HL-60/S4 (cell line): Measurements from ENCODE around the gene CAPZA2.

Experiments used
- in situ Hi-C: fragments of 300-500 bp; cut with MboI; formaldehyde crosslinking; loops from 2 replicates; pipeline ENCODE4 v1.14.3; 2022; ENCODE audit warnings: low sequenced_read_pairs

CAPZA2 gene

DNA sequence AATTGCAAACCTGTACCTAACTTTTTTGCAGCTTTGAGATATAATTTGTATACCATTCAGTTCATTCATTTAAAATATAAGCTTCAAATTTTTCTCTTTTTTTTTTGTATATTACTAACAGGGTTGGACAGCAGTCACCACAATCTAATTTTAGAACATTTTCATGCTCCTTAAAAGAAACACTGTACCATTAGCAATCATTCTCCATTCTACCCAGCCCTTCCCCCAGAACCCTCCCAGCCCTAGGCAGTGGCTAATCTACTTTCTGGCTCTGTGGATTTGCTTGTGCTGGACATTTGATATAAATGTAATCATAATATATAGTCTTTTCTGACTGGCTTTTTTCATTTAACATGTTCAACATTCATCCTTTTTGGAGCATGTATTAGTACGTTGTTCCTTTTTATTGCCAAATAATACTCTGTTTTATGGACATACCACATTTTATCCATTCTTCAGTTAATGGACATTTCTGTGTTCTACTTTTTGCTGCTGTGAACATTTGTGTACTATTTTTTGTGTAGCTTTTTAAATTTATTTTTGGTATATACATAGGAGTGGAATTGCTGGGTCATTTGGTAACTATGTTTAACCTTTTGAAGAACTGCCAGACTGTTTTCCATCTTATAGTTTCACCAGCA, 50.0 kb downstream of the CAPZA2 start:
- in situ Hi-C loops = no loop called here

DNA sequence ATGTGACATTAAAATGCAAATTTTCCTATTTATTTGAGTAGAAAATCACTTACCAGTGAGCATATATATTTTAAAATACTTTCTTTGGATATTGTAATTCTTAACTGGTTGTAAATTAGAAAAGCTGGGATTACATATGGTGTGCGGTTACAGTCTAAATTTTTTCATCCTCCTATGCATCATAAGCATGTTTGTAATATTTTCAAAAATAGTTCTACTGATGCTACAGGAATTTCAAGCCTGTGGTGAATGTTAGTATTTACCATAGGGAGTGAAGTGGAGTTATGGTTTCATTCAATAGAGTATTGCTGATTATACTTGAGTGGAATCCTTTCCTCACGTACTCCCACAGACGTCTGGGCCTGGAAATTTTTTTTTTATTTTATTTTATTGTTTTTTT, 56.3 kb downstream of the CAPZA2 start:
- in situ Hi-C loops = no loop called here

DNA sequence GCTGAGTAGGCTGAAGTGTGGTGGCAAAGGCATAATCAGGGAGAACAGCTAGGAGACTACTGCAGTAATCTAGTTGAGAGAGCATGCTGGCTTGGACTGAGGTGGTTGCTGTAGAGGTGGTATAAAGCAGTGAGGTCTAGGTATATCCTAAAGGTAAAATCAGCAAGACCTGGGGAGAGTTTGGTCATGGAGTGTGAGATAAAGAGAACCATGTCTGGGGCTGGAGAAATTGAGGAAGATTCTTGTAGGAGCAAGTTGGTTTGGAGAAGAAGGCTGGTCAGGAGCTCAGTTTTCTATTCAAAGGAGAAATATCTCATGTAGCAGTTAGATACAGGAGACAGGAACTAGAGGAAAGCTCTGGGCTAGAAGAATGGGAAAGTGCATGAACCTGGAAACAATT, 58.0 kb downstream of the CAPZA2 start:
- in situ Hi-C loops = no loop called here

DNA sequence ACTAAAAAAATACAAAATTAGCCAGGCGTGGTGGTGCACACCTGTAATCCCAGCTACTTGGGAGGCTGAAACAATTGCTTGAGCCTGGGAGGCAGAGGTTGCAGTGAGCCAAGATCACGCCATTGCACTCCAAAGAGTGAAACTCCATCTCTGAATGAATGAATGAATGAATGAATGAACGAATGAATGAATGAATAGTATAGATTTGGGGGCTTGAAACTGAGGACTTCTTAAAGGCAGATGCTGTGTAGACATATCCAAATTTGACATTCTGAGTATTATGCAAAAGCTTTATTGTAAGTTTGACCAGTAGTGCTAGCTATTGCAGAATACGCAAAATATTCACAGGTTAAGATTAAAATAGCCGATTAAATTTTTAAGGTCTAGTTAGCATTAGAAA, 60.2 kb downstream of the CAPZA2 start:
- in situ Hi-C loops = no loop called here

DNA sequence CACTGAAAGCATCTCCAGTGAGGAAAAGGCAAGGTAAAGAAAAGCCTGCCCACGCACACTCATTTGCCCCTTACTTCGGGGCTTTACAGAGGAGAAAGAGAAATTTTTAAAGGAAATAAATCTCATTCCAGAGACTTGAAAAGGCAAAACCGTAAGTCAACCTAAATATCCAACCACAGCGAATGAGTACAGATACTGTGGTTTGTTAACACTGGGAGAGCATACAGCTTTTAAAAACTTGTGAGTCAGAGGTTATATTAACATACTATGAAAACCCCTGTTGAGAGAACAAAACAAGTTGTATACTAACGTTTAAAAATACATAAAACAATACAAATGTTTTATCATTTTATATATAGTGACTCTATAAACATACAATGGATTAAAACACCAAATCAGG, 62.4 kb downstream of the CAPZA2 start:
- in situ Hi-C loops = loop anchor here (25.0 kb wide), 1 partner anchor 463 kb away; no protein-coding TSS in a partner anchor

DNA sequence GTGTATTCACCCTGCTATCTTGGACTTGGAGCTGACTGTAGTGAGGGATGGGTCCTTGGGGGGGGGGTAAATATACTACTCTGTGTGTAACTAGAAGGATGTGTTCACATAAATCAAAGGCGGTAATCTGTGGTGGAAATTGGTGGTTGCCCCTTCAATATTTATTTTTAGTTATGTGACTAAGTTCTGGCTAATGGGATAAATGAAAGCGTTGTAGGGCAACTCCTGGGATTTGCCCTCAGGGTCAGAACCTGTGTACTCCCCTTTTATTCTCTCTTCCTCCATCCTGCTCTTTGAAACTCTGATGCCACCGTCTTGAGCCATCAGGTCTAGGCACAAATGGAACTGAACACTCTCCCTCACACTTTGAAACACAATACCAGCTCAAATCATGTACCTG, 66.6 kb downstream of the CAPZA2 start:
- in situ Hi-C loops = loop anchor here (25.0 kb wide), 1 partner anchor 458 kb away; no protein-coding TSS in a partner anchor

DNA sequence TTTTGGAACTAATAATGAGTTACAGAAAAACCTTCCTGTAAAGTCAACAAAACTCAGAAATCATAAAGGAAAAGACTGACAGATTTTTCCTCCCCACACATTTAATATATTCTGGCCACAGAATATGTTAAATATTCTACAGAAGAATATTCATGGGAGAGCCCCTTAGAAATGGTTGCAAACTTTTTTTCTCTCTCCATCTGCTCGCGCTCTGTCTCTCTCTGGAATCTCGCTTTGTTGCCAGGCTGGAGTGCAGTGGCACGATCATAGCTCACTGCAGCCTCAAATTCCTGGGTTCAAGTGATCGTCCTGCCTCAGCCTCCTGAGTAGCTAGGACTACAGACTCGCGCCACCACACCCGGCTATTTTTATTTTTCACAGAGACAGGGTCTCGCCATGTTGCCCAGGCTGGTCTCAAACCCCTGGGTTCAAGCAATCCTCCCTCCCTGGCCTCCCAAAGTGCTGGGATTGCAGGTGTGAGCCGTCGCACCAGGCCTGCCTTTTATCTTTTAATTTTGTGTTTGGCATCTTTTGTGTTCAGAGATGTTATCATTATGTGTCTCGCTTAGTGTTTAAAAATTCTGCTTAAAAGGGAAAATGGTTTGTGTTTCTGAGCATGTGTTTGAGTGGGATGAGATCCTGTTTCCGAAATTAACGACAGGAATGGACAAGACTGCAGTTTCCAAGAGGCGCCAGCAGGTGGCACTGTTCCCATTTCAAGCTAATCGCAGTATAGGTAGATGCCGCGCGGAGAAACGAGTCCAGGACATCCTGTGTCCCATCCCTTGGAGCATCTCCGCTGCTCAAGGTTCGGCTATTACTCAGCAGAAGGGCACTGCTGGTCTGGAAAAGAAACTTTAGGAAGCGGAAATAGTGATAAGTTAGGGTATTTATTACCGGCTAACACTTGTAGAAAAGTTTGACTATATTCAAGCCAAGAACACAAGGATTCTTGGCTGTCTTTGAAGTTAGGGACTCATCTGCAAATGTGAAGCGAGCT, 67.8 kb downstream of the CAPZA2 start:
- in situ Hi-C loops = loop anchor here (25.0 kb wide), 1 partner anchor 457 kb away; no protein-coding TSS in a partner anchor

DNA sequence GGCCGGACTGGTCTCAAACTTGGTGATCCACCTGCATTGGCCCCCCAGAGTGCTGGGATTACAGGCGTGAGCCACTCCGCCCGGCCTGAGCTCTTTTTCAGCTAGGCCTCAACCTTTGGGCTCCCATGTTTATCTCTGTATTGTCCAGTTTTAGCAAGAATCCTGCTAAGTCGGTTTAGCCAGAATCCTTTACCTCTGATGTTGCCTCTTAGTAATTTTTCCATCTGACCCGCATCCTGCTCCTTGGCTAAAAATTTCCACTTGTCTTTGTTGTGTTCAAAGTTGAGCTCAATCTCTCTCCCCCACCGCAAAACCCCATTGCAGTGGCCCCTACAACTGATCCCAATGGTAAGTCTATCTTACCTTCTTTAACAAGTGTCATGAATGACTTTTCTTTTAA, 70.2 kb downstream of the CAPZA2 start:
- in situ Hi-C loops = loop anchor here (25.0 kb wide), 1 partner anchor 455 kb away; no protein-coding TSS in a partner anchor

DNA sequence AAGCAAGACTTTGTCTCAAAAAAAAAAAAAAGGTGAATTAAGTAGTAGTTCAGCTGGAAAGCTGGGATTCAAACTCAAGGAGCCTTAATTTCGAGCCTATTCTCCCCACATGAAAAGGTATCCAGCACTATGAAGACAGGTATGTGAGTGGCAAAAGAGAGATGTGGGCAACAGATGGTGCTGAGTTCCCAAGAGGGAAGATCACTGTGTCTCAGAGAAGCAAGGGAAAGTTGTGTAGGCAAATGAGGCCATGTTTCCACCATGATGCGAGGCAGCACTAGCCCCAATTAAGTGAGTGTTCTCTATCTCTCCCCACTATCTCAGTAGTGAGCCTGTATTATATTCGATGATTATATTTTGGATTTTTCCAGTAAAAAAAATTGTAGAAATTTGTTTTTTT, 71.1 kb downstream of the CAPZA2 start:
- in situ Hi-C loops = loop anchor here (25.0 kb wide), 1 partner anchor 454 kb away; no protein-coding TSS in a partner anchor

DNA sequence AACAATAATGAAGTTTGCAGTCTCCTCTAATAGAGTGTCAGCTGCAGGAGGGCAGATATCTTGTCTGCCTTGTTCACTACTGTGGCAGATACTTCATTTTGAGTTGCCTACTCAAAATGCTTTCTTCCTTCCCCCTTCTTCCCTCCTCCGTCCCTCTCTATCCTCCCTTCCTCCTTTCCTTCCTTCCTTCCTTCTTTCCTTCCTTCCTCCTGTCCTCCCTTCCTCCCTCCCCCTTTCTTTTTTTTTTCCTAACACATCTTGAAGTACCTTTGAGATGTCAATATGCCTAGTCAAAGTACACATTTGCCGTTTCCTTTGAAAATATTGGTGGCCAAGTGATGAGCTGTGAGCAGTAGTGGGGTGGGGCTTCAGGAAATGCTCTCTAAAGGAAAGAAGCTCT, 72.2 kb downstream of the CAPZA2 start:
- in situ Hi-C loops = loop anchor here (25.0 kb wide), 1 partner anchor 453 kb away; no protein-coding TSS in a partner anchor

DNA sequence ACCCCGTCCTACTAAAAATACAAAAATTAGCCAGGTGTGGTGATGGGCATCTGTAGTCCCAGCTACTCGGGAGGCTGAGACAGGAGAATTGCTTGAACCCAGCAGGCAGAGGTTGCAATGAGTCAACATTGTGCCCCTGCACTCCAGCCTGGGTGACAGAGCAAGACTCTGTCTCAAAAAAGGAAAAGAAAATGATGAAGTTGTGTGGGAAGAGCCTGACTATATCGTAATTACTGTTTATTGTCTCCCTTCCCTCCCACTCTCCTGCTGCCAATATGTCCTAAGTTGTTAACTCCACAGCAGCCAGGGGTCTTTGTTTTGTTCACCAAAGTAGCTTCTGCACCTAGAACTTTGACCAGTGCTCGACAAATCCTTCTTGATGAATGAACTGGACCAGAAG, 74.5 kb downstream of the CAPZA2 start:
- in situ Hi-C loops = loop anchor here (25.0 kb wide), 1 partner anchor 450 kb away; no protein-coding TSS in a partner anchor

DNA sequence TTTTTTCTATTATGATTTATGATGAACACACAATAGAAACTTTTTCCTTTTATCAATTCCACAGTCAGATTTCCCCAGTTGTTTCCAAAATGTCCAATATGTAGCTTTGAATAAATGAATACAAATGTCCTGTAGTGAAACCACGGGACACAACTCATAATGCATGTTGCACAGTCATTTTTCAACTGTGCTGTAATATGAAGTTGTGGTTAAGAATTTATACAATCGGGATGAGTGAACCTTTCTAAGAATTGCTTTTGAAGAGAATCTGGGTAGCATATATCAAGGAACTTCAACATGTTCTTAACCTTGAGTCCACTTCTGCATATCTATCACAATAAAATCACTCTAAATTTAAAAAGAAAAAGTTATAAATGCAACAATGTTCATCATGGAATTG, 76.3 kb downstream of the CAPZA2 start:
- in situ Hi-C loops = loop anchor here (25.0 kb wide), 1 partner anchor 449 kb away; no protein-coding TSS in a partner anchor

DNA sequence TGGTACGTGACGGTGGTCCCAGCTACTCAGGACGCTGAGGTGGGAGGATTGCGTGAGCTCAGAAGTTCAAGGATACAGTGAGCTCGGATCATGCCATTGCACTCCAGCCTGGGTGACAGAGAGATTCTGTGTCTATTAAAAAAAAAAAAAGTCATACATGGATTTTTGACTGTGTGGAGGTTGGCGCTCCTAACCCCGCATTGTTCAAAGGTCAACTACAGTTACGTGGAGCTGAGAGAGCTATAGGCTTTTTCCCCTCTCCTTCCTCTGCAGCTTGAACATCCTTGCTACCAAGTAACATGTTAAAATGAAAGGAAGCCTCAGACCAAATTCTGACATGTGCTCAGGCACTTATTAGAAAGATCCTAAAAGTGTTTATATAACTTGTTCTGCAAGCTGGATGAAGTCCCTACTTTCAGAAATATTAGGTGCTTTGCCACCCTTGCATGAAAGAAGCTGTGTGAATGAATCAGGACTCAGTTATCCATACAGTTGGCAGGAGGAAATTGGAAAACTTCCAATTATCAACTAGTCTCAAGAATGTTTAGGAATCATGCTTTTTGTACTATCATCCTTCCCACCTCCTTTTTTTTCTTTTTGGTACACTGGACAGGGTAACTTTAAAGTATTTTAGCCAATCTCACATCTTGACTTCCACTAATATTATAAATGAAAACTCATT, 78.4 kb downstream of the CAPZA2 start:
- in situ Hi-C loops = loop anchor here (25.0 kb wide), 1 partner anchor 446 kb away; no protein-coding TSS in a partner anchor

DNA sequence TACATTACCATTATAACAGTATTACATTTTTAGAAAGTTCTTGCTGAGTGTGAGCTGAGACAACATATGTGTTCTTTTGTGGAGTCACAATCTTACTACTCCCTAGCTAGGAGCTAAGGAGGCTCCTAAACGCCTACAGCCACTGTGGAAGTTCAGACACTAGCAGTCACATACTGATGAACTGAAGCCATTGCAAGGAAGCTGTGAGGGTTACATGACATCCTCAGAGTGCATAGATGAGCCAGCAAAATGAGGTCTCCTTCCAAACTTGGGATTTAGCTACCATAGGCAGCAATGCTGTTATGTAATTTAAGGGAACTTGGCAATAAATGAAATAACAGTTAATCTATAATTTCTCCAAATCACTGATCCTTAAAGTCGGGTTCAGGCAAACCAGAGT, 80.1 kb downstream of the CAPZA2 start:
- in situ Hi-C loops = loop anchor here (25.0 kb wide), 1 partner anchor 445 kb away; no protein-coding TSS in a partner anchor

DNA sequence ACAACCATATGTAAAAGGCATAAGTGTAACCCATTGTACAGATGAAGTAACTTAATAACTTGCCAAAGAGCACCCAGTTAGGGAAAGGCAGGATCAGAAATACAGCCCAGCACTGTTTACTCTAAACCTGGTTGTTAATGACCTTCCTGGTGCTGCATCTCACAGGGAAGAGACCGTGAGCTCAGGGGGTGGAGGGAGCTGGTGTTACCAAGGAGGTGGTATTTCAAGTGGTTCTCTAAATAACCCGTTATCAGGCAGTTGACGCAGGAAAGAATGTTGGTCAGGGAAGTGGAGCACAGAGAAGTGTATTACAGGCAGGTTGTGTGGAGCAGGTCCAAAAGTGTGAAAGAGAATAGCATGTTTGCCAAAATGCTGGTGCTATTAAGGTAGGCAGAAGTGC, 86.5 kb downstream of the CAPZA2 start:
- in situ Hi-C loops = loop anchor here (25.0 kb wide), 1 partner anchor 438 kb away; no protein-coding TSS in a partner anchor

DNA sequence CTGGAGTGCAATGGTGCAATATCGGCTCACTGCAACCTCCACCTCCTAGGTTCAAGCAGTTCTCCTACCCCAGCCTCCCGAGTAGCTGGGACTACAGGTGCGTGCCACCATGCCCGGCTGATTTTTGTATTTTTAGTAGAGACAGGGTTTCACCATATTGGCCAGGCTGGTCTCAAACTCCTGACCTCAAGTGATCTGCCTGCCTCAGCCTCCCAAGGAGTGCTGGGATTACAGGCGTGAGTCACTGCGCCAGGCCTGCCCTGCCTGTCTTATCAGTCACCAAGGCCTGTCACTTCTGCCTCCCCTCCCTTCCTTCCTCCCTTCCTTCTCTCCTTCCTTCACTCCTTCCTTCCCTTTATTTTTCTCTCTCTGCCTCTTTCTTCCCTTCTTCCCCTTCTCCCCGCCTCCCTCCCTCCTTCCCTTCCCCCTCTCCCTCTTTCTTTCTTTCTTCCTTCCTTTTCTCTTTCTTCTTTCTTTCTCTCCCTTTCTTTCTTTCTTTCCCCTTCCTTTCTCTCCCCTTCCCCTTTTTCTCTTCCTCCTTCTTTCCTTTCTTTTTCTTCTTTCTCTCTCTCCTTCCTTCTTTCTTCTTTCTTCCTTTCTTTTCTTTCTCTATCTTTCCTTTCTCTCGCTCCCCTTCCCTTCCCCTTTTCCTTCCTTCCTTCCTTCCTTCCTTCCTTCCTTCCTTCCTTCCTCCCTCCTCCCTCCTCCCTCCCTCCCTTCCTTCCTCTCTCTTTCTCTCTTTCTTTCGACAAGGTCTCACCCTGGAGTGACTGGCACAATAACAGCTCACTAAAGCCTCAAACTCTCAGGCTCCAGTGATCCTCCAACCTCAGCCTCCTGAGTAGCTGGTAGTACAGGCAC, 87.8 kb downstream of the CAPZA2 start:
- in situ Hi-C loops = loop anchor here (25.0 kb wide), 1 partner anchor 437 kb away; no protein-coding TSS in a partner anchor

DNA sequence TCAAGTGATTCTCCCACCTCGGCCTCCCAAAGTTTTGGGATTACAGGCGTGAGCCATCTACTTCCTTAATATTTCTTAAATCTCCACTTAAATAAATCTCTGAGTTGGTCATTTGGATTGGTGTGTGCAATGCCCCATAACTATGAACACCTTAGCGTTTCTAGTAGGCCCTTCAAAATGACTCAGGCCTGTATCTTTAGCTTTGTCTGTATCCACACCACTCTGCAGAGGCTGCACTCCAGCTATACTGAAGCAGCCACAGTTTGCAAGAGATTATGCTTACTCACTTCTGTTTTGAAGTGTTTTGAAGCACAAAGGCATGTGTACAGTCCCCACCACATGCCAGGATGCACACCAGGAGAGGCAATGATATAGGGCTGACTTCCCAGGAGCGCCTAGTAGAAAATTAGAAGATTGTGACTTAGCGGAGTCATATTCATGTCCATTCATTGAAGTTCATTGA, 88.5 kb downstream of the CAPZA2 start:
- in situ Hi-C loops = no loop called here

DNA sequence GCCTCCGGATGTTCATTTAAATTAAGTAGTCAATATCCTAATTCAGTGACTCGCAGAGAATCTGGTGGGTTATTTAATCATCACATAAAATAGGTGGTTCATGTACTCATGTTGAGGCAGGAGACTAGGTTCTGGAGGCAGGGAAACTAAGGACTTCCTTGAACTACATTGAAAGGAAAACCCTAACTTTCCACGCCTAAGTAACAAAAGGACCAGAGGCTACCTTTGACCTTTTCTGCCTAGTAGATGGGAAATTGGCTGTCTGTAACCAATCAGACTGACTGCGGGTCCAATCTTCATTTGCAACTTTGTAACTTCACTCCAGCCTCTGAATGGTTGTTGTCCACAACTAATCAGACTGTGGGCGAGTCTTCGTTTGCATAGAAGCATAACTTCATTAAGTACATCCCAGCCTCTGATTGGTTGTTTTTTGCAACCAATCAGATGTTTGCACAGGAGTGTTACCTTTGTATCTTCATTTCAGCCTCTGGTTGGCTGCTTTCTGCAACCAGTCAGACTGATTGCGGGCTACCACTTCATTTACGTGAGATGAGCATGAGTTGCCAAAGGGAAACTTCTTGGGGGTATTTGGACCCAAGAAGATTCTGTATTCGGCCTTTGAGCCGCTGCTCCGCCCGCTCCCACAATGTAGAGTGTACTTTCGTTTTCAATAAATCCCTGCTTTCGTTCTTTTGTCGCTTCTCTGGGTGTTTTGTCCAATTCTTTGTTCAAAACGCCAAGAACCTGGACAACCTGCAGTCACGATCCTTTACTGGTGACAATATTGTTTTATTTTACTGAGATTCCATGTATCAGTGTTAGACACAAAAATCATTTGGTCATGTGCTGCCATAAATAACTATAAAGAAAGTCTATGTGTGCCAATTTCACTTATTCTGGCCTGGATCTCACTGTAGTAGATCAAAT, 89.2 kb downstream of the CAPZA2 start:
- in situ Hi-C loops = no loop called here
